Choroid plexus epithelial cell (primary cell): ENCODE data around the gene KRTAP10-11.
"Not testable (repeated sequence)": the region's sequence is repeated elsewhere in the genome, so short reads cannot be mapped to it uniquely, and the experiment has no call there.

Experiments used
- DNase-seq: peaks from one replicate; pipeline ENCODE4 v3.0.0-alpha.2; 2010; ENCODE audit warnings: low read depth
- H3K4me3 ChIP-seq: 2 replicates; pipeline ENCODE4 v1.5.1; 2011; ENCODE audit warnings: low read depth, mild to moderate bottlenecking, control low read depth, low read length, moderate library complexity
- CTCF ChIP-seq: conservative IDR thresholded peaks from 2 replicates; pipeline ENCODE4 v1.5.1; 2011; ENCODE audit warnings: low read depth, mild to moderate bottlenecking, control low read depth, inconsistent platforms, low read length, moderate library complexity

The KRTAP10-11 gene

GRCh38 chr21:44603109-44603875, 42.9 kb upstream of the KRTAP10-11 start:
- DNase-seq: no peak
- TF ChIP-seq CTCF: no peak
- H3K4me3 ChIP-seq: no peak overlapping the region

GRCh38 chr21:44603911-44604310, 42.3 kb upstream of the KRTAP10-11 start:
- no peak overlapping the region for H3K4me3 ChIP-seq
- no peak for DNase-seq
- TF ChIP-seq CTCF: no peak

- H3K4me3 ChIP-seq: no peak overlapping the region
- no peak for TF ChIP-seq CTCF
- DNase-seq: no peak
These were observed 39.7 kb upstream of the KRTAP10-11 start for GRCh38 chr21:44606495-44606894.

GRCh38 chr21:44609193-44609592, 37.0 kb upstream of the KRTAP10-11 start:
- TF ChIP-seq CTCF: no peak

GRCh38 chr21:44610157-44610843, 35.9 kb upstream of the KRTAP10-11 start:
- not testable (repeated sequence) for H3K4me3 ChIP-seq, DNase-seq

More at GRCh38 chr21:44609193-44609592, 37.0 kb upstream of the KRTAP10-11 start:
- DNase-seq: no peak
- H3K4me3 ChIP-seq: no peak overlapping the region

GRCh38 chr21:44611551-44611950, 34.7 kb upstream of the KRTAP10-11 start:
- TF ChIP-seq CTCF: no peak
- no peak for DNase-seq
- no peak overlapping the region for H3K4me3 ChIP-seq

GRCh38 chr21:44612029-44612486, 34.2 kb upstream of the KRTAP10-11 start, which contains the start of gene KRTAP10-8:
Gene KRTAP10-8 (plus strand): TSS chr21:44612079. CDS start chr21:44612101, 22 bp downstream.
- no peak within 1 kb of the TSS for H3K4me3 ChIP-seq
- no peak for TF ChIP-seq CTCF
- DNase-seq: no peak
